GM19468 (cell line): ENCODE results near the gene INPP4A.

Source experiments
- ATAC-seq: cut with Tn5 transposase; IDR thresholded peaks from one replicate; pipeline ENCODE4 v1.9.1; 2021; ENCODE audit warnings: mild to moderate bottlenecking, moderate library complexity, moderate number of reproducible peaks; ENCODE audit not compliant: unreplicated experiment; ENCODE audit errors: extremely low read depth

The INPP4A gene

DNA sequence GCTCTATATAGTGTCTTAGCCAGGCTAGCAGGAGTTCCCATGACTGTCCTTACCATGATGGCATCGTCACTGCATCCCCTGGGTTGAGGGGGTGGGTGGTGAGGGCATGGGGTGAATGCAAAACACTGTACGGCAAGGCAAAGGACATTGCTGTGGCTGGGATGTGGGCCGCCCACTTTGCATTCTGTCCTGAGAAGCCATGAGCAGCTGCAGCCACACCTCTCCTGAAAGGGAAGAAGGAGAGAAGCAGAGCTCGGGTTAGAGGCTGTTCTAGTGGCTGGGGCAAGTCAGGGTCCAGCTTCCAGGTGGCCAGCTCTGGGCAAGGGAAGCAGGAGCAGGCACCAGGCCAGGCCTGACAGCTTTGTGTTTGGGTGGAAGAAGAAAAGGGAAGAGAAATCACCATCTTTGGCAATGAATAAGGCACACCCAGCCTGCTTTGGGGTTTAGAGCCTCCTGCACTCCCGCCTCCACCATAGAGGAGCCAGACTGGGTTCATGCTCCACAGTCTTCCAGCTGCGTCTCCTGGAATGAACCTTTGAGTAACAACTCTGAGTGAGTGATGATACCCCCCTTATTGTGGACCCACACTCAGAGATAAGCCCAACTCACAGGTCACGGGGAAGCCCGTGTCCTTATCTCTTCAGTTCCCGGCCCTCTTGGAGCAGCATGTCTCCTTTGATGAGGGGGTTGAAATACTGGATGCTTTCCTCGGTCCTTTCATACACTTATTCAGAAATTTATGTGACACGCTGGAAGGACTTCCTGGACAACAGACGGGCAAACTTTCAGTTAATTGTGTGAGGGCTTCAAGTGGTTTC, 63.4 kb downstream of the INPP4A start:
- no peak for ATAC-seq

DNA sequence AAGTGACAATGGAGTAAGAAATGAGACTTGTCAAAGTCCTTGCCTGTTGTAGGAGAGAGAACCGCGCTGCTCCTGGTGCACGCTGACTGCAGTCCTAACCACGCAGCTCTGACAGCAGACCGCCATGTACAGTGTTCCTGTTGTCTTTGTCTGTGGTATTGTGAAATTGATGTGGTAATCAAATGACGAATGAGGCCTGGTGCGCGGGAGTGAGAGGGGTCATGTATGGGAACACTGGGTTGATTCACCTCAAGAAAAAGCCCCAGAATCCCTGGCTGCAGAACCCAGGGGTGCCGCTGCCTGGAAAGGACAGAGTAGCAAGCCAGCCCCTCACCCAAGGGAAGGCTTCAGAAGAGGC, 64.0 kb downstream of the INPP4A start:
- no peak for ATAC-seq

GRCh38 chr2:98509542-98510321, 65.1 kb downstream of the INPP4A start:
- ATAC-seq = no peak

DNA sequence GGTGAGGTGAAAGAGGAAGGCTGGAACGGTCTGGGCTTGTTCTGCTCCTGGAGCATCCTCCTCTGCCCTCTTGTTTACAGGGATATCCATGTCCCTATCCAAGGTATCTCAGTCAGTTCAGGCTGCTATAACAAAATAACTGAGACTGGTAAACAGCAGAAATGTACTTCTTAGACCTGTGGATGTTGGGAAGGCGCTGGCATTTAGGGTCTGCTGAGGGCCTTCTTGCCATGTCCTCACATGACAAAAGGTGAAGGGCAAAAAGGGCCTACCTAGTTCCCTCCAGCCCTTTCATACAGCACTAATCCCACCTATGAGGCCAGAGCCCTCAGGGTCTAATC, 65.6 kb downstream of the INPP4A start:
- no peak for ATAC-seq

DNA sequence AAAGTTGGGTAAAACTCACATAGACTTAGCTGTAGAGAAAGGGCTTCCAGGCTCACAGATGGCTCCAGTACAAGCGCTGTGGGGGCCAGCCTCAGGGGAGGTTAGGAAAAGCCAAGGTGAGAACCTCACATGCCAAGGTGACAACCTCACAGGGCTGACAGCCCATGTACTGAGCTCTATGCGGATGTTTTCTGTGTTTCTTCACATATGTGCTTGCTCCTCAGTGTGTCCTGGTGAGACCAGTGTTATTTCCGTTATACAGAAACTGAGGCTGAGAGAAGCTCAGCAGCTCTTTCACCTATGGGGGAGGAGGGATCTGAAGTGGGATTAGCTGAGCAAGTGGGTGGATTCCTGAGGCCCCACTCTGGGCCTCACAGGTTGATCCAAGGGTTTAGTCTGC, 67.3 kb downstream of the INPP4A start:
- ATAC-seq = no peak

DNA sequence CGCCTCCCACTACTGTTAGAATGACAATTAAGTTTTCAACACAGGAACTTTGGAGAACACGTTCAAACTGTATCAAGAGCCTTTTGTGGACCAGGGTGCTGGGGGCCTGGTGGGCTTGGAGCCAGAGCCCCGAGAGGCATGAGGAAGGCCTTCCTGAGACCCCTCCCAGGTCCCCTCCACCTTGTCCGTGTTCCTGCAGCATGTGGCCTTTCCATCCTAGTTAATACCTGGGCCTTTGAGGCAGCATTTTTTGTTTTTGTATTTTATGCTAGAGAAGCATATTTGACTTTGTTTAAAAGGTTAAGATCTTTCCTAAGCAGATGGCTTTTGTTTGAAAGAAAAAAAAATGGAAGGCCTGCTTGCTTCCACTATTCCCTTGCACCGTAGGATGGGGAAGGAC, 68.0 kb downstream of the INPP4A start:
- no peak for ATAC-seq

DNA sequence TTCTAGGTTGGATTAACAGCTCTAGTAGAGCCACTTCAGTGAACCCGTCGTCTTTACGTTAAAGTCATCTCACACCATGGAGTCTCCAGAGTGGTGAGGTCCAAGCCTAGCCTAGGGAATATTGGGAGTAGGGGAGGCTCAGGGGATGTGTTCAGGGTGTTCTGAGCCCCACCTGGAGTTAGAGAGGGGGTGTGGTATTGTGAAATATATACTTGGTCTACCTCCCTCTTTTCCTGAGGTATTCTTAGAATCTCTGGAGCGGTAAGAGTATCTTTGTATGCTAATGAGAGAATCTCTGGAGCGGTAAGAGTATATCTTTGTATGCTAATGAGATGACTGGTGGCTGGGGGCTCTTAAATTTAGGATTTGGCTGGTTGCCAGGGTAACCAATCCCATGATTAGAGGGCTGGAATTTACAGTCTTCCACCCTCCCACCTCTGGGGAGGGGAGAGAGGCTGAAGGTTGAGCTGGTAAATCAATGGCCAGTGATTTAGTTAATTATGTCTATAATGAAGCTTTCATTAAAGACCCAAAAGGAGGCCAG, 69.5 kb downstream of the INPP4A start:
- no peak for ATAC-seq

DNA sequence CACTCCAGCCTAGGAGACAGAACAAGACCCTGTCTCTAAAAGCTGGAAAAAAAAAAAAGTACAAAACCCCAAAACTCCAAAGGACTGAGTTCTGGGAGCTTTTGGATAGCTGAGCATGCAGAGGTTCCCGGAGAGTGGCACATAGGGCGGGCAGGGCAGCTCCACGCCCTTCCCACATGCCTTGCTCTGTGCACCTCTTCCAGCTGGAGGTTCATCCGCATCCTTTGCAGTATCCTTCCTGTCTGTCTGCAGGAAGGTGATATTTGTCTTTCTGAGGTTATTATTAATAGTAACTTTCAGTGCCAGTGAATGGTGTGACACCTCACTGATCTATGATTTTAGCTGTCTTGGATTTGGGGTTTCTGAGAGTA, 70.2 kb downstream of the INPP4A start:
- ATAC-seq = no peak

DNA sequence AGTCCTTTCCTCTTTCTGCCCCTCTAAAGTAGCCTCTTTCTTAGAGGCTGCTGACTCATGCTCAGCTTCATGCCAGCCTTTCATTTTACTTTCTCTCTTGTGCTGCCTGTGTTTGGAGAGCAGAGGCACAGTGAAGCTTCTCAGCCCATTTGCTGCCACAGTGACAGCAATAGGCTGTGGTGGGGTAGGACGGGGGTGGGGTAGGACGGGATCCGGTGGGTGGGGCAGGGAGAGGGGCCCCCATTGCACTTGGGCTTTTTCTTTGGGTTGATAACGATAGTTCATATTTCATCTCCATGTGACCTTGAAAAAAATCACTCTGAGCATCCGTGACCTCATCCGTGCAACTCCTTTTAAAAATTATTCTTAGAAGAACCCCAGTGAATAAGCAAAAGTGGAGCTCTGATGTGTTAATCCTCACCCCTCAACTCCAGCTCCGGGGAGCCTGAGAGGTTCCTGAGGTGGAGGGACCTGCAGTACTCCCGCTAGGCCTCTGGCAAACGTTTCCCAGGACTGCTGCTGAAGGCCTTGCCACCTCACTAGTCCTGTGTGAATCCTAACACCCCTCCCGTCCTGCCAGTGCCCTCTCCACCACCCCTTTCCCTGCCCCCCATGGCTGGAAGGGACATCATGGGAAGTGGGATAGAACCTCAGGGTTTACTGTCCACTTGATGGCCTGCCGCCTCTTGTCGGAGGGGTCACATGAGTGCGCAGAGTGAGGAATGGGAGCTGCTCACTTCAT, 70.8 kb downstream of the INPP4A start:
- no peak for ATAC-seq

DNA sequence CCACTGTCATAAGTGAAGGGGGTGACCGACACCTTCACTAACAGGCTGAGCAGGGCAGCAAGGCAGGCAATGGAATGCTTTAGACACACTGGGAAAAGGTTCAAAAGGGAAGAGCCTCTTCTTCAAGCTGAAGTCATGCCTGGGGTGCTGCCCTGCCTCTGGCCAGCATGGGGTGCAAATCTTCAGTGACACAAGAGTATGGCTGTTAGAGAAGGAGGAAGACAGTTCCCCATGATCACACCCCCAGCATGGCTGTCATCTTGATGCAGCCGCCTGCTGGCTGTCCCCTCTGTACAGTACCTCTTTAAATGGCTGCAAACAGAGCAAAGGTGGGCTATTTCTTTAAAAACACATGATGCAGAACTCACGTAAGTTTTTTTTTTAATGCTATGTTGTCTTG, 71.9 kb downstream of the INPP4A start:
- ATAC-seq = no peak

DNA sequence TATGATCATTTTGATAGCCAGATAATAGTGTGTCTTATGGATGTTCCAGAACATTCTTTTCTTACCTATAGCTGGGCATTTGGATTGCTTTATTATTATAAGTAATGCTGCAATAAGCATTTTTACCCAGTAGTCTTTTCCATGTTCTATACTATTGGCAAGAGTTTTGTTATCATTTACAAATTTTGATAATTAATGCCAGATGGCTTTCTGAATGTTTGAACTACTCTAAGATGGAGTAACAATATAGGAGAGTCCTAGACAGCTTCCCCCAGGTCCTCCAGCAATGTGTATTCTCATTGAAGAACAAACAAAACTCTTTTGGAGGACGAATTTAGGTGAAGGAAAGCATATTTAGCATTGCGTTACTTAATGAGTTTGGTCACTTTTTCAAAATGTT, 73.0 kb downstream of the INPP4A start:
- ATAC-seq = no peak

DNA sequence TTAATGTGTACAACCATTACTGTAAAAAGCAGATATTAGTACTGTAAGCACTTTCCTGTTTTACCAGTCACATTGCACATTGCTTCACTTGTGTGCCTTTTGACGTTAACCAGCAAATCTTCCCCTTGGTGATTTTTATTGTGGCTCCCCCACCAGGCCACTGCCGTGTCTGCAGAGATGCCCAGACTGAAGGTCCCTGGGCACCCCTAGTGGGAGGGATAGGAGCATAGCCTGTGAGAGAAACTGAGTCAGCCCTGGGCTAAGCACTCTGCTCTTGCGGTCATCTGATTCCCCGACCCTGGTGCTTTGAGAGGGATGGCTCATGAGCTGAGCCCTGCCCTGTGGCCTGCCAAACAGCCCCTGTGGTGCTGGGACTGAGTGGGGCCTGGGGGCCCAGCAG, 73.4 kb downstream of the INPP4A start:
- no peak for ATAC-seq

DNA sequence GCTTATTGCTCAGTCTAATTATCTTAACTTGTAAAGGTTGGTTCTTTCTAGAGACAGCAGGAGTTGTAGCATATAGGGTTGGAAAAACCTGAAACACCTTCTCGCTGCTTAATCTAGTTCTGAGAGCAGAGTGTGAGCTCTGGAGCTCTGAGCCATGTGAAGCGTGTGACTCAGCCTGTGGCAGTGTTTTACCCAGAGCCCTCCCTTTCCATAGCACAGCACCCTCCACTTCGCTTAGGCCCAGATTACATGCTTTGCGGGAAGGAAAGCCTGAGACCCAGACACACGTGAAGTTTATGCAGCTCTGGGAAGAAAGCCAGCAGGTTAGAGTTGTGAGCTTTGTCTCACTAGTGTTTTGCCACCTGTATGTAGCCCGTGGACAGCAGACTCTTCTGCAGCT, 74.5 kb downstream of the INPP4A start:
- ATAC-seq = no peak

GRCh38 chr2:98519851-98520250, 75.2 kb downstream of the INPP4A start:
- no peak for ATAC-seq

GRCh38 chr2:98520806-98521205, 76.1 kb downstream of the INPP4A start:
- no peak for ATAC-seq

DNA sequence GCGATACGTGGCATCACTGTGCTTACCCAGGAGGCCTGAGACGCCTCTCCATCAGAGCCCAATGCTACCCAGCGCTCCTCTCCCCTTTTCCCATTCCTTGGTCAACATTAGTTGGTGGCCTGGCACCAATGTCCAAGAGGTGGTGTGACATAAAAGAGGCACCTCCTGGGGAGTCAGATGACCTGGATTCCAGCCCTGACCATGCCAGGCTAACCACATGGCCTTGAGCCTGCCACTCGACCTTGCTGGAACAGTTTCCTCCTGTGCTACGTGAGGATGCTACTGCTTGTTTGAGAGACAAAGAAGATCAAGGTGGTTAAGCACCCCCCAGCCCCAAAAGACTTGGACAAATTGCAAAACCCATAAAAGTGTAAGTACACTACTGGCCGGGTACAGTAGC, 76.6 kb downstream of the INPP4A start:
- ATAC-seq = no peak

- no peak for ATAC-seq
Observed at GRCh38 chr2:98522854-98523253, 78.2 kb downstream of the INPP4A start.

- ATAC-seq = no peak
Observed at GRCh38 chr2:98524168-98524567, 79.5 kb downstream of the INPP4A start.

- ATAC-seq = no peak
Observed at GRCh38 chr2:98528349-98528748, 83.7 kb downstream of the INPP4A start.

DNA sequence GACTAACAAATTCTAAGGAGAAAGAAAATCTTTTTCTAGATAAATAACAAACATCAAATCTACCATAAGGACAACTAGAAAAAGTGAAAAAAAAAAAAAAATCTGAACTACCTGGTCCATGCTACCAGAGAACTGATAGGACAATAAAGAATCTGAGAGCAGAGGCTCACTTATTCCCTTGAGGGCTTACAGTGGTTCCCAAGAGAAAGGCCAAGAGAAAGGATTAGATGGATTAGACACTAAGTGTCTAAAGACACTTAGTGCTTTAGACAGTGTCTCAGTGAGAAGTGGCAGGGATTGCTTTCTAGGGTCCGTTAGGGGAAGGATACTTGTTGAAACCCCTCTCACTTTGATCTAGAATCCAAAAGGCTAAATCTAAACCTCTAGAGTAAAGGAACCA, 85.5 kb downstream of the INPP4A start:
- ATAC-seq = no peak

DNA sequence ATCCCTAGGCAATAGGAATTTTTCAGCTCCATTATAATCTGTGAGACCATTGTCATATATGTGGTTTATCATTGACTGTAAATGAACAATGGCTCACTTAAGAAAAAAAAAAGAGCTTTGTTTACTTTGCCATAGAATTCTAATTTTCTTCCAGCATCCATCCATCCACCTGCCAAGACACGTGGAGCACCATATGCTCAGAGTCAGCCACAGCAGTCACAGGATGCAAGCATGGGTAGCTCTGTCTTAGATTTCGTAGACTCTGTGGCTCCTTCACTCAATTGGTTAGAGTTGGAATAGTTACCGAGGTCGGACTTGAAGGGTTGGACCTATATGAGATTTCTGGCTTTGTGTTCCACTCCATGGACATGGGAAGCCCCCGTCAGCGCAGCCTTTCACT, 88.1 kb downstream of the INPP4A start:
- ATAC-seq = no peak
